Fibroblast of peridontal ligament (primary cell): ENCODE measurements around the gene OSBPL3.

Experiments
- DNase-seq: peaks from one replicate; pipeline ENCODE4 v3.0.0-alpha.2; 2010; ENCODE audit errors: extremely low read depth

Gene OSBPL3

DNA sequence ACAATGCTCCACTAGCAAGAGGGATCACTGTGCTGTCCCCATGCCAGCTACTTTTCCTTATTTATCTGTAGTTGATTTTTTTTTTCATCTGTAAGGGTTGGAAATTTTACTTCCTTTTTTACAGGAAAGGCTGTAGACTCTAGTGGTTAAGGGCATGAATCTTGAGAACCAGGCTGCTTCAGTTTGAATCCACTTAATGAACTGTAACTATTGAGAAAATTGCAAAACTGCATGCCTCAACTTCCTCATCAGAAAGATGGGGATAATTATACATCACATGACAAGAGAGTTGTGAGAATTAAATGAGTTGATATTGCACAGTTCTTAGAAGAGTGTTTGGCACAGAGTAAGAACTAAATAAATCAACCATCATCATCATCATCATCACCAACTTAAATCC, 116.4 kb downstream of the OSBPL3 start:
- DNase-seq, result no peak

GRCh38 chr7:24862461-24862860, 117.5 kb downstream of the OSBPL3 start:
- DNase-seq, result no peak

DNA sequence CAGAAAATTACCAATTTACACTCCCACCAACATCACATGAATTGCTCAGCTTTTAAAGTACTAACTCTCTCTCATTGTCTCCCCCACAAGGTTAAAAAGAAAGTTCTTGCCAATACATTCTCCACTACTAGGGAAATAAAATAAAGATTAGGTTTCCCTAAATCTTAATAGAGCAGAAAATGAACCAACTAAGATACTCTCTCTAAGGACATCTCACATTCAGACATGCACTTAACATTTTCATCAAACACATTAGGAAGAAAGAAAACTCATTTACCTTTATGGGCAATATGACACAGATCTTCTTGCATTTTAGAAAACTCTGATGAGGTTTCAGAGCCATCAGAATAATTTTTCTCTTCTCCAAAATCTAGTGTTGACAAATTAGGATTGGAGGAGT, 118.6 kb downstream of the OSBPL3 start:
- DNase-seq, result no peak

DNA sequence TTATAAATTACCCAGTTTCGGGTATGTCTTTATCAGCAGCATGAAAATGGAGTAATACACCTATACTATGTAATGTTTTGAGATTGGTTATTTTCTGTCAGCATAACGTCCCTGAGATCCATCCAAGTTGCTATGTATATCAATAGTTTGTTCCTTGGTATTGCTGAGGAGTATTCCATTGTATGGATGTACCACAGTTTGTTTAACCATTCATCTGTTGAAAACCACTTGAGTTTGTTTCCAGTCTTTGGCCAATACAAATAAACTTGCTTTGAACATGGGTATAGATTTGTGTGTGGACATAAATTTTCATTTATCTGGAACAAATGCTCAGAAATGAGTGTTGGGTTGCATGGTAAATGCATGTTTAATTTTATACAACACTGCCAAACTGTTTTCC, 119.4 kb downstream of the OSBPL3 start:
- no peak for DNase-seq

DNA sequence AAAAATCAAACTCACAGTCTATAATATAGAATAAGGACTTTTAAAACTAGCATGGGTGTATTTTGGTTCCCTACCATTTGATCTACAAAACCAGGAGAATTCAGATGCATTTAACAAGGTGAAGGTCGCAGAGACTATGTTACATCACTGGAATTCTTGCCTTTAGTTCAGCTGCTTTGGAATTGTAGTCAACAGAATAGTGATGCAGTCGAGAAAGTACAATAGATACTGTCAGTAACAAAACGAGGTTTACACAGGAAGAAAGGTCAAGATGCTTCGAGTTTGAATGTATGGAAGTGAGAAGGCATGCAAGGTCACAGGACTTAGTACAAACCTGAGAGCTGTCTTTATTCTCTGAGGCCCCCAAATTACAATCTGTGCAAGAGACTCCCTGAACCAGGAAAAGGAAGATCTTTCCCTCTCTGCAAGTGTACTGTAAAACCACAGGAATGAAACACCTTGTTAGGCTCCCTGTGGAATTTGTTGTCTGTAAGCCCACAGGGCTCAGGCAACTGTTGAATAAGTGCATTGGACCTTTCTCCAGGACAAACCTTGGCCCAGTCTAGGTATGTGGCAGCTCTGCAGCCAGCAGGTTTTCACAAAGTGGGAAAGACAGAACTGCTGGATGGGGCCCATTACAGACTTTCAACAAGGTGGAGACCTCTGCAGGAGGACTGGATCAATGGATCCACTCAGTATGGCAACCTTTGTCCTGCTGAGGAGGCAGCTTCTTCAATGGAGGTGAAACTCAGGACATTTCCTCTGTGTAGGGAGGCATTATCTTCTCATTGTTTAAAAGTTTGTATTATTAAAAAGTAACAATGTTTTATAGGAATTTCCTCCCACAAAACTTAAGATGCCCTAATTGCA, 121.6 kb downstream of the OSBPL3 start:
- no peak for DNase-seq

GRCh38 chr7:24857623-24858022, 122.4 kb downstream of the OSBPL3 start:
- no peak for DNase-seq

DNA sequence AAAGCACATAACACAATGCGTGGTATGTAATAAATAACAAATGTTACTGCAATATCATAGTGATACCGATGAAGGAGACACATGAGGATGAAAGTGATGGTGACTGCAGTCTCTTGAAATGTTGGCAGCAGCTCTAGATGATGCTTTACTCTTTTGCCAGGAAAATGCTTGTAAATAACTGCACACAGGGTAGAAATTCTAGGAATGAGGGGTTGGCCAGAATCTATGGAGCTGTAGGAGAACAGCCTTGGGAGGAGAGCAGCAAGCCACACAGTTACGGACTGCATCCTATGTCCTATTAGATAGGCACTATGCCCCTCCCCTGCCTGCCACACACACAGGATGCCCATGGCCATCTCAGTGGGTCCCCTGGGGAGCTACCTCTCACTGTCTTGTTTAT, 125.1 kb downstream of the OSBPL3 start:
- peak; percentile 33 for DNase-seq

GRCh38 chr7:24851786-24852185, 128.2 kb downstream of the OSBPL3 start:
- DNase-seq, result no peak

- DNase-seq, result no peak
These were observed 131.1 kb downstream of the OSBPL3 start for GRCh38 chr7:24848878-24849277.

- no peak for DNase-seq
These were observed 132.2 kb downstream of the OSBPL3 start for GRCh38 chr7:24847754-24848153.

- DNase-seq, result no peak
These were observed 136.1 kb downstream of the OSBPL3 start for GRCh38 chr7:24843821-24844434.

DNA sequence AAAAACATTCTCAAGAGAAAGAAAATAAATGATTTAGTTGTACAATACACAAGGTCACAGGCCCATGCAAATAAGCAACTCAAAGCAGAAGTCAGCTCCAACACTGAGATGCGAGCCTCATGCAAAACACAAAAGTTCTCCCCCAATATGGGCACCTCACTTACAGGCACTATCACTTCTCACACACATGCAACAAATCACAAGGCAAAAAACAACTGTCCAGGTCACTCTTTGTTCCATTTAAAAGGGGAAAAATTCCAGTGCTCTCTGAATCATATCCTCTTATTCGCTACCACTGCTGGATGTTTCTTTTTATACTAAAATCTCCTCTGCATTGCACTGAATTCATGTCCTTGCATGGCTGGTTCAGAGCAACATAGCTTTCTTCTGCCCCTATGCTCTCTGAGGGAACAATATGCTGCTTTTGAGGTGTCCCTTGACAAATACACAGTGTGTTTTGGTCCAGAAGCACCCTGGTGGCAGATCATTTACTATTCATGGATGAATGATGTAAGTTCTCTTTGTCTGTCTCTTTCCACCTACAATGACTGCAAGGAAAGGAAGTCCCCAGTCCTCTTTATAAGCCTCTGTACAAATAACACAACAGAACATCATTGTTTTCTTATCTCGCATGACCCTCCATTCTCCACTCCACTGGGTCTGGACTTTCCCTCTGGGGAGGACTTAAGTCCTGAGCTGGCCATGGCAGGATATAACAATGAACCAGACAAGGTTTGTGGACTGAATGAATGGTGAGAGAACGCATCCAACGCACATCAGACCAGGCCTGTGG, 137.3 kb downstream of the OSBPL3 start:
- no peak for DNase-seq

DNA sequence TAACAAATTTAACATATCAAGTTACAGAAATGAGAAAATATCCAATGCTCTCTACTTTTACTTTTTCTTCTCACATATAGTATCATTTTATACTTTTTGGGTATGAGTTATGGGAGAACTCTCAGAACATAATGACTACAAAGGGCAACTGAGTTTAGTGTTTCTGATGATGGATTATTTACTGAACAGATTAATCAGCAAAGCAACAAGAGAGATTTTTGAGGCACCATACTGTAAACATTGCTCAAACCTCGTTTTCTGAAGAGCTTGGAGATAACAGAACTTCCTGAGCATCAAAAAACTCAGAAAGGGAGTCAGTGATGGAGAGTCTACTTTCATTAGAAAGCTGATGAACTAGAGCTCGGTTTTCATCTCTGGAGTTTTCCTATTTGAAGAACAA, 137.9 kb downstream of the OSBPL3 start:
- DNase-seq, result no peak

GRCh38 chr7:24840563-24840962, 139.4 kb downstream of the OSBPL3 start:
- DNase-seq, result no peak

GRCh38 chr7:24836084-24836483, 143.9 kb downstream of the OSBPL3 start:
- no peak for DNase-seq

GRCh38 chr7:24835643-24836042, 144.3 kb downstream of the OSBPL3 start:
- DNase-seq, result no peak

- DNase-seq, result no peak
These were observed 145.7 kb downstream of the OSBPL3 start for GRCh38 chr7:24834128-24834798.

DNA sequence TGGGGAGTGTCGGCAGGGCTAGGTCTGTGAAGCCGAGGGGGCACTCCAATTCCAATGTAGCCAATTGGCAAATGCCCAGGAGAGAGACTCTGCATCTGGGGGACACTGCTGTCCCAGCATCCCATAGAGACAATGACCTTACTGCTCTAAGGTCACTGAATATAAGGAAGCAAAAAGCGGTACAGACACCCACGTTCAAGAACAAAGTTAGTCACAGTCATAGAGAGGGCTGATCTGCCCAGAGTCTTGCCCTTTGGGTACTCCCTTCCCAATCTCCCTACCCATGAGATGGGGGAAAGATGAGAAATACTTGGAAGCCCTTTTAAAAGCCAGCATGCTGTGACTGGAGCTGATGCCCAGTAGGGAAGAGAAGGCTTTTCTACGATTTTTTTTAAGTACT, 146.4 kb downstream of the OSBPL3 start:
- no peak for DNase-seq

GRCh38 chr7:24831240-24831639, 148.7 kb downstream of the OSBPL3 start:
- peak; percentile 81 for DNase-seq

GRCh38 chr7:24830440-24831050, 149.4 kb downstream of the OSBPL3 start:
- DNase-seq, result no peak

DNA sequence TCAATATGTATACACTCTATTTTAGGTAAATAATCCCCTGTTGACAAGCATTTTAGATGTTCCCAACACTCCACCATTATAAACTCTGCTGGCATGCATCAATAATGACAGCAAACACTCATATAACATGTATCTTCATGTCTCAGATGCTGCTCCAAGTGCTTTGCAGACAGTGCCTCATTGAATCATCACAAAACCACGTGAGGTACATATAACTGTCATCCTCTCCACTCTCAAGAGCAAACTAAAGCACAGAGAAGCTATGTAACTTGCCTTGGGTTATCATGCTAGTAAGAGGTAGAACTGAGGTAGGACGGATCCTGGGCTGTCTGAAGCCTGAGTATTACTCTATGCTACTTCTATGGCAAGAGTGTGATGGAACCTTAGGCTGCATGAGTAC, 150.2 kb downstream of the OSBPL3 start:
- DNase-seq, result no peak
